MM.1S (cell line): Measurements from ENCODE around the gene CACNA1I.

ENCODE experiments used
- DNase-seq: peaks from one replicate; pipeline ENCODE4 v3.0.0-alpha.2; 2015
- H2AFZ ChIP-seq: fragments of 300-600 bp; sonication (generic); 2 replicates; pipeline ENCODE4 v1.6.0; 2016; ENCODE audit warnings: antibody characterized with exemption, low read length
- H3F3A ChIP-seq: fragments of 300-600 bp; sonication (generic); 2 replicates; pipeline ENCODE4 v1.6.1; 2016; ENCODE audit warnings: mild to moderate bottlenecking, antibody characterized with exemption, low read length, moderate library complexity, mixed read lengths; ENCODE audit not compliant: insufficient read depth
- H3K27ac ChIP-seq: fragments of 300-600 bp; sonication (generic); 2 replicates; pipeline ENCODE4 v1.5.1; 2016; ENCODE audit warnings: mild to moderate bottlenecking, low read length
- H3K27me3 ChIP-seq: fragments of 300-600 bp; sonication (generic); replicated peaks from 2 replicates; pipeline ENCODE4 v1.6.0; 2016; ENCODE audit warnings: low read length; ENCODE audit not compliant: insufficient read depth
- H3K36me3 ChIP-seq: fragments of 300-600 bp; sonication (generic); replicated peaks from 2 replicates; pipeline ENCODE4 v1.6.1; 2016; ENCODE audit warnings: mild to moderate bottlenecking, low read length, mixed read lengths; ENCODE audit not compliant: insufficient read depth
- H3K4me1 ChIP-seq: fragments of 300-600 bp; sonication (generic); 2 replicates; pipeline ENCODE4 v1.6.1; 2016; ENCODE audit warnings: low read length, mixed read lengths
- H3K4me2 ChIP-seq: fragments of 300-600 bp; sonication (generic); 2 replicates; pipeline ENCODE4 v1.6.0; 2016; ENCODE audit warnings: low read depth, low read length
- H3K4me3 ChIP-seq: fragments of 300-600 bp; sonication (generic); 2 replicates; pipeline ENCODE4 v1.5.1; 2016; ENCODE audit warnings: low read length, mixed read lengths
- H3K79me2 ChIP-seq: fragments of 300-600 bp; sonication (generic); 2 replicates; pipeline ENCODE4 v1.6.1; 2016; ENCODE audit warnings: mixed run types, low read length, mixed read lengths
- H3K9ac ChIP-seq: fragments of 300-600 bp; sonication (generic); 2 replicates; pipeline ENCODE4 v1.6.1; 2016; ENCODE audit warnings: low read length, mixed read lengths
- H3K9me2 ChIP-seq: fragments of 300-600 bp; sonication (generic); replicated peaks from 2 replicates; pipeline ENCODE4 v1.6.1; 2016; ENCODE audit warnings: mild to moderate bottlenecking, low read length, mixed read lengths; ENCODE audit not compliant: insufficient read depth
- H3K9me3 ChIP-seq: fragments of 300-600 bp; sonication (generic); replicated peaks from 2 replicates; pipeline ENCODE4 v1.6.1; 2016; ENCODE audit warnings: mild to moderate bottlenecking, low read length, mixed read lengths; ENCODE audit not compliant: insufficient read depth
- H4K20me1 ChIP-seq: fragments of 300-600 bp; sonication (generic); 2 replicates; pipeline ENCODE4 v1.6.1; 2016; ENCODE audit warnings: mild to moderate bottlenecking, low read length, moderate library complexity, mixed read lengths; ENCODE audit not compliant: insufficient read depth
- EZH2 ChIP-seq: fragments of 300-600 bp; sonication (generic); optimal IDR thresholded peaks from 2 replicates; pipeline ENCODE3; 2017; ENCODE audit warnings: low read depth, mild to moderate bottlenecking, antibody characterized with exemption, low read length, mixed read lengths
- EZH2phosphoT487 ChIP-seq: fragments of 300-600 bp; sonication (generic); IDR thresholded peaks from 2 replicates; pipeline ENCODE4 v1.6.1; 2018; ENCODE audit warnings: antibody characterized with exemption, low read length
- TF ChIP-seq, protein P1 (sequence below): fragments of 300-600 bp; sonication (generic); IDR thresholded peaks from 2 replicates; pipeline ENCODE4 v1.5.1; 2016; ENCODE audit warnings: antibody characterized with exemption, low read length, mixed read lengths

CACNA1I gene

DNA sequence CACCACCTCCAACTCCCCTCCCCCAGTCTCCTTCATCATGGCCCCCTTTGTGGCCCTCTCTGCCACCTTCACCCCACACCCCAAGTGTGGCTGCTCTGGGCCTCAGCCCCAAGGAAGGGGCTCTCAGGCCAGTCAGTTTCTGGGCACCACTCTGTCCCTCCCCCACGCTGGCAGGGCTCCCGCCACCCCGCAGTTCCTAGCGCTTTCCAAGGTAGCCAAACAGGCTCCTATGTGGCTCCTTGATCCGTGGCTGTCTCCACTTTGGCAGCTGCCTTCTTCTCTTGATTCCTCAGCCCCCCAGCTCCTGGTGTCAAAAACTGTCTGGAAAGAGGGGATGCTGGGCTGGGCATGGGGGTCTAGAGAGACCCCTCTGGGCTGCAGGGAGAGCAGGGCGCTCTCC, 10.4 kb upstream of the CACNA1I start:
- Histone ChIP-seq H3K27me3 (peaks cover 63% of the 10 kb centered on the region), H3K4me2 (no peak overlapping the region), H3K4me3 (no peak overlapping the region), H3K9ac (no peak overlapping the region), H3K36me3 (no peaks in the 10 kb centered on the region), H2AFZ (no peak overlapping the region), H3K9me3 (no peaks in the 10 kb centered on the region), H4K20me1 (no peaks in the 10 kb centered on the region), H3K79me2 (no peaks in the 10 kb centered on the region), H3K9me2 (no peaks in the 10 kb centered on the region), H3K27ac (no peak overlapping the region), H3F3A (no peaks in the 10 kb centered on the region), H3K4me1 (no peaks in the 10 kb centered on the region)
- no peak for DNase-seq
- TF ChIP-seq, protein P1, sequence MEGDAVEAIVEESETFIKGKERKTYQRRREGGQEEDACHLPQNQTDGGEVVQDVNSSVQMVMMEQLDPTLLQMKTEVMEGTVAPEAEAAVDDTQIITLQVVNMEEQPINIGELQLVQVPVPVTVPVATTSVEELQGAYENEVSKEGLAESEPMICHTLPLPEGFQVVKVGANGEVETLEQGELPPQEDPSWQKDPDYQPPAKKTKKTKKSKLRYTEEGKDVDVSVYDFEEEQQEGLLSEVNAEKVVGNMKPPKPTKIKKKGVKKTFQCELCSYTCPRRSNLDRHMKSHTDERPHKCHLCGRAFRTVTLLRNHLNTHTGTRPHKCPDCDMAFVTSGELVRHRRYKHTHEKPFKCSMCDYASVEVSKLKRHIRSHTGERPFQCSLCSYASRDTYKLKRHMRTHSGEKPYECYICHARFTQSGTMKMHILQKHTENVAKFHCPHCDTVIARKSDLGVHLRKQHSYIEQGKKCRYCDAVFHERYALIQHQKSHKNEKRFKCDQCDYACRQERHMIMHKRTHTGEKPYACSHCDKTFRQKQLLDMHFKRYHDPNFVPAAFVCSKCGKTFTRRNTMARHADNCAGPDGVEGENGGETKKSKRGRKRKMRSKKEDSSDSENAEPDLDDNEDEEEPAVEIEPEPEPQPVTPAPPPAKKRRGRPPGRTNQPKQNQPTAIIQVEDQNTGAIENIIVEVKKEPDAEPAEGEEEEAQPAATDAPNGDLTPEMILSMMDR = no peak
- TF ChIP-seq EZH2 (no peak), EZH2phosphoT487 (no peak)

DNA sequence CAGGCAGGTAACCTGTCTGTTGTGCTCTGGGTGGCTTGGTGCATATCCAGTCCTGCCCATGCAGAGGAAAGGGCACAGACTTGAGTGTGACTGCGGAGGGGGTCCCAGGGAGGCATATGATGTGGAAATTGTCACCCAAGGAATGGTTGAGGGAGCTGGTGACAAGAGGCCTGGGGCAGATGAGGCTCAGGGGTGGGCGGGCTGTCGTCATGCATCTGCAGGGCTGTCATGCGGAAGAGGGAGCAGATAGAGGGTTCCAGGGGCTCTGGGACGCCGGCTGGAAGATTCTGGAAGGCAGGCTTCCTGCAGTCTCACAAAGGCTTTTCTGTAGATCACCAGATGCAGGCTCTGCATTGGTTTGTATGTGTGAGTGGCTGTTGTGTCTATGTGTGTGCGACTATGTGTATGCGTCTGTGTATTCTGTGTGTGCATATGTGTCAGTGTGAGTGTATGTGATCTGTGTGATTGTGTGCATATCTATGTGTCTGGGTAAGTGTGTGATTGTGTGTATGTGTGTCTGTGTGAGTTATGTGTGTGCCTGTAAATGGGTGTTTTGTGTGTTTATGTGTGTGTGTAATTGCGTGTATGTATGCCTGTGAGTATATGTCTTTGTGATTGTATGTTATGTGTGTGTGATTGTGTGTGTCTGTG, 7.6 kb upstream of the CACNA1I start:
- H3K4me2 ChIP-seq = no peak overlapping the region
- TF ChIP-seq EZH2phosphoT487 (no peak), EZH2 (no peak)
- TF ChIP-seq, protein P1 = no peak
- H3K9me3 ChIP-seq = no peaks in the 10 kb centered on the region
- H3K27ac ChIP-seq = no peak overlapping the region
- H3K36me3 ChIP-seq = no peaks in the 10 kb centered on the region
- no peak overlapping the region for H2AFZ ChIP-seq
- H3K9ac ChIP-seq = no peak overlapping the region
- H4K20me1 ChIP-seq = no peaks in the 10 kb centered on the region
- H3K27me3 ChIP-seq = peaks cover 39% of the 10 kb centered on the region
- H3K4me3 ChIP-seq = no peak overlapping the region
- no peaks in the 10 kb centered on the region for H3F3A ChIP-seq
- H3K4me1 ChIP-seq = peaks cover 11% of the 10 kb centered on the region
- no peak for DNase-seq
- H3K9me2 ChIP-seq = no peaks in the 10 kb centered on the region
- no peaks in the 10 kb centered on the region for H3K79me2 ChIP-seq

DNA sequence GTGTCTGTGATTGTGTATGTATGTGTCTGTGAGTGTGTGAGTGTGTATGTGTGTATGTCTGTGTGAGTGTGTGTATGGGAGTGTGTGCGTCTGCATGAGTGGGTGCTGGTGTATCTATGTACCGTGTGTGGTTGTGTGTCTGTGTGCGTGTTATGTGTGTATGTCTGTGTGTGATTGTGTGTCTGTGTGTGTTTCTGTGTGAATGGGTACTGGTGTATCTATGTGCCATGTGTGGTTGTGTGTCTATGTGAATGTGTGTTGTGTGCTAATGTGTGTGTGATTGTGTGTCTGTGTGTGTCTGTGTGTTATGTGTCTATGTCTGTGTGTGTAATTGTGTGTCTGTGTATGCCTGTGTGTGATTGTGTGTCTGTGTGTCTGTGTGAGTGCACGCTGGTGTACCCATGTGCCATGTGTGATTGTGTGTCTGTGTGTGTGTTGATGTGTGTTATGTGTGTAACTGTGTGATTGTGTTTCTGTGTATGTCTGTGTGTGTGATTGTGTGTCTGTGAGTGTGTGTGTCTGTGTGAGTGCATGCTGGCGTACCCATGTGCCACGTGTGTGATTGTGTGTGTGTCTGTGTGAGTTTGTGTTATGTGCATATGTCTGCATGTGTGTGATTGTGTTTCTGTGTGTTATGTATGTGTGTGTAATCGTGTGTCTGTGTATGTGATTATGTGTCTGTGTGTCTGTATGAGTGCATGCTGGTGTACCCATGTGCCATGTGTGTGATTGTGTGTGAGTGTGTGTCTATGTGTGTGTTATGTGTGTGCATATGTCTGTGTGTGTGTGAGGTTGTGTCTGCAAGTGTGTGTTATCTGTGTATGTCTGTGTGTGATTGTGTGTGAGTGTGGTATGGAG, 6.8 kb upstream of the CACNA1I start:
- no peaks in the 10 kb centered on the region for H3K36me3 ChIP-seq
- no peaks in the 10 kb centered on the region for H4K20me1 ChIP-seq
- no peak overlapping the region for H2AFZ ChIP-seq
- no peak overlapping the region for H3K9ac ChIP-seq
- no peak overlapping the region for H3K4me3 ChIP-seq
- H3K79me2 ChIP-seq = no peaks in the 10 kb centered on the region
- H3K4me2 ChIP-seq = no peak overlapping the region
- no peaks in the 10 kb centered on the region for H3K9me3 ChIP-seq
- no peaks in the 10 kb centered on the region for H3K9me2 ChIP-seq
- peaks cover 13% of the 10 kb centered on the region for H3K4me1 ChIP-seq
- H3F3A ChIP-seq = no peaks in the 10 kb centered on the region
- H3K27me3 ChIP-seq = peaks cover 30% of the 10 kb centered on the region
- TF ChIP-seq EZH2phosphoT487 = no peak
- TF ChIP-seq, protein P1 = no peak
- TF ChIP-seq EZH2 = no peak
- no peak for DNase-seq
- H3K27ac ChIP-seq = no peak overlapping the region
